Activated CD4-positive, CD25-positive, alpha-beta regulatory T cell treated with anti-CD3 and anti-CD28 coated beads, Interleukin-2, amount 50 U/mL, for 72 hours (primary cell): ENCODE results near the gene CEP63.
"Not testable (repeated sequence)": the region's sequence is repeated elsewhere in the genome, so short reads cannot be mapped to it uniquely, and the experiment has no call there.

Experiments
- DNase-seq: peaks from one replicate; pipeline ENCODE4 v3.0.0; 2021

Gene CEP63

DNA sequence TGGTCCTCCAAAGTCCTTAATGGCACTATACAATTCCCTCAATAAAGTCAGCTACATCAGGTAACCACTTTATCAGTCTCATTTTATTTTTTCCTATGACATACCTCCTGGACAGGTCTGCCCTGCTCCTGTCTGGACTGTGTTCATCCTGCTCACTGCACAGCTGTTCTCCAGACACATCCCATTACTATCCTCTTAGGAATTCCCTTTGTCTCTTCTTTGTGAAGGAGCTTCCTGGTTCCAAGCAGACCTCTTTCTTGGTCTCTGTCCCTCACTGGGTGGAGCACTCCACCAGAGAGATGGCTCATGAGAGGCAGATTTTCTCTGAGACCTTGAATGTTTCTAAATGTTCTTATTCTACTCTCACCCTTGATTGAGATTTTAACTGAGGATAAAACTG lies 104.9 kb downstream of the CEP63 start:
- no peak for DNase-seq

DNA sequence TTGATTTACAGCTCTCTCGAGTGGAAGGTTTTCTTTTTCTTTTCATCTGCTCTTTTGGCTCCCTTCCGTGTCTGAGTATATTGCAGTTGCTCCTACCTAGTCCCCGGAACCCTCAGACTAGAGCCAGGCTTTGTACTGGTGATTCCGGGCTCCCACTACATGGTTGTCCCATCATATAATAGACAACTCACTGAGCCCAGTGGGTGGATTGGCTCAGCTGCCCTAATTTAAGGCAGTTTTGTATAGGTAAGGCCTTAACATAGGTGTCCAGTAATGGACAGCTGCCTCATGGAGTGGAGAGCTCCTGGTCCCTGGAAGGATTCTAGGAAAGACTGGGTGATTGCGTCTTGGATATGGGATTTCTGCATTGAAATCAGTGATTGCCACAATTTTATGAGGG lies 106.9 kb downstream of the CEP63 start:
- no peak for DNase-seq

DNA sequence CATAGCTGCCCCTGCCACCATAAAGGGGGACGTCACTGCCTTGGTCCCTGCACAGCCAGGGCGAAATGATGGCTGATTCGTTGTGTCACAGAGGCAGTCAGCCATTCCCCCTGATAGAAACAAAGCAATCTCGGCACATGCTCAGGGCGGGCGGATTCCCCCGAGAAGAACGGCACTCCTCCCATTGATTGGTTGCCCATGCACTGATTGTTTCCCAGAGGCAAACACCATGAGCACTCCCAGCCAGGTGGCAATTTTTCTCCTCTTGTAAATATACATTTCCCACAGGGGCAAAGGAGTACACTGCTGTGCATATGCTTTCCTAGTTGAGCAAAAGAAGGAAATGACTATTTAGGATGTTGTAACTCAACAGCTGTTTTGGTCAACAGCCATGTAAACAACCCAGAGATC lies 108.5 kb downstream of the CEP63 start:
- no peak for DNase-seq

DNA sequence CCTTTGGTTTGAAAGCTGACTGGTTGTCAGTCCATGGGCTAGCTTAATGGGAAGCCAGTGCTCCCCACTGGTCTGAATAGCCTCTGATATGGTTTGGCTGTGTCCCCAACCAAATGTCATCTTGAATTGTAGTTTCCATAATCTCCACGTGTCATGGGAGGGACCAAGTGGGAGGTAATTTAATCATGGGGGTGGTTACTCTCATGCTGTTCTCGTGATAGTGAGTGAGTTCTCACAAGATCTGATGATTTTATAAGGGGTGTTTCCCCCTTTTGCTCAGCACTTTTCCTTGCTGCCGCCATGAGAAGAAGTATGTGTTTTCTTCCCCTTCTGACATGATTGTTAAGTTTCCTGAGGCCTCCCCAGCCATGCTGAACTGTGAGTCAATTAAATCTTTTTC lies 109.1 kb downstream of the CEP63 start:
- not testable (repeated sequence) for DNase-seq

DNA sequence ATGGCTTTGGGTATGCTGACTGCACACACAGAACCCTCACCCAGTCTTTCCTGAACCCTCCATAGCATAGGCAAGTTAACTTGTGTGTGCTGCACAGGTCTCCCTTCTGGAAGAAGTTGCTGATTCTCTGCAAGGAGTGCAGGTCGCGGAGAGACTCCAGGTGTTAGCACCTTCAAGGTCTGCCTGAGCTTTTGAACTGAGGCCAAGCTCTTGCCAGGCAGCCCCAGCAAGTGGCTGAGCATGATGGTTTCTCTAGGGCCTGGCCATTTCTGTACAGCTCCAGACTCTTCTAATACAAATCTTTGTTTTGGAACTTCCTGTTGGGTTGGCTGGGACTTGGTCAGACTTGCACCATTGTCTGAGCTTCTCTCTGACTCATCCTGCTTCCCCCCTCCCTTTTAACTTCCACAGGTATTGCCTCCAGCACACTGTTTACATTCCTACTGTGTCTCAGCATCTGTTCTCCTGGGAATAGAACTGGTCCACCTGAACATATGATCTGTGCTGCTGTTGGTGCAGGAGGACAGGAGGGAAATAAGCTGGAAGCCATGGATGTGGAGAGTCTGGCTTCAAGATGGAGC lies 111.6 kb downstream of the CEP63 start:
- no peak for DNase-seq

DNA sequence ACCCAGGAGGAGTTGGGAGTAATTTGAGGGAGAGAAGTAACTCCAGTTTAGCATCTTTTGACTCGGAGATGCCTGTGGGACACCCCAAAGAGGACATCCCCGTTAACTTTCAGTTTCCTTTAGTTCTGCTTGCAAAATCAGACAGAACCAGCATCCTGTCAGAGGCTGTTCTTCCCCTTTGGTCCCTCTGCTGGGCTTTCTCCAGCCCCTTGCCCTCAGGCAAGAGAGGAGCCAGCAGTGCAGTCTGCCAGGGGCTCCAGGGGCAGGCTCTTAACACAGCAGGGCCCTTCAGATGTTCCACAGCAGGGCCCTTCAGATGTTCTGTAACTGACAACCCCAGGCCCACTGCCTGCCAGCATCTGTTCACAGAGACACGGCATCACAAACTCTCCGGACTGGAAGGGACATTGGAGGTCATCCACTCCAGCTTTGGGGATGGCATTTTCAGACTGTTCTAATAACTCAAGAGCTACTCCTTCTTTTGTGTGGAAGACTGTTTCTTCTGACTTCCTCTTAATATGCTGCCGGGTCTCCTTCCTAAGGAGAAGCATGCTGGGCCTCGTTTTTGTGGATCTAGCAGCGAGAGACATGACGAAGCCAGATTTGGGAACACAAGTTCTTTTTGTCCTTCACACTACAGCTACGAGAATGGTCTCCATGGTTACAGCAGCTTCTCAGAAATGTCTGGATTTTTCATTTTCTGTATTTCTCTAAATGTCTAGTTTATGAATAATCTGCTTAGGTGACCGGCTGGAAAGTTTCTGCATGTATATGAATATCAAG lies 113.1 kb downstream of the CEP63 start:
- no peak for DNase-seq

DNA sequence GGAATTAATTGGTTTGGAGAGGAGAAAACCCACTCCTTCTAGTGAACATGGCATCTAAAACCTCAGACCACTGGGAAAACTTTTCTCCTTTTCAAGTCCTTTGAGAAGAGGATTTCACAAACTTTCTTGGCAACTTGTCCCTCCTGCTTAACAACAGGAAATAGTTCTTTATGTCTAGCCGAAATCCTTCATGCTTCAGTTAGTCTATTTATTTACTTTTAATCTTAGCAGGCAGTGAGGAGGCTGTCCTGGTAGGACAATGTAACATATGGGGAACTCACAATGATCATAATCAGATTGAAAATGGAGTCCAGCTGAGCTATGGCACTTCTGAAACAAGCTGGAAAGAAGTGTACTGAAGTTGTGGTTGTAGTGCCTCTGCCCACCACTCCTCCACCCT lies 114.3 kb downstream of the CEP63 start:
- no peak for DNase-seq

DNA sequence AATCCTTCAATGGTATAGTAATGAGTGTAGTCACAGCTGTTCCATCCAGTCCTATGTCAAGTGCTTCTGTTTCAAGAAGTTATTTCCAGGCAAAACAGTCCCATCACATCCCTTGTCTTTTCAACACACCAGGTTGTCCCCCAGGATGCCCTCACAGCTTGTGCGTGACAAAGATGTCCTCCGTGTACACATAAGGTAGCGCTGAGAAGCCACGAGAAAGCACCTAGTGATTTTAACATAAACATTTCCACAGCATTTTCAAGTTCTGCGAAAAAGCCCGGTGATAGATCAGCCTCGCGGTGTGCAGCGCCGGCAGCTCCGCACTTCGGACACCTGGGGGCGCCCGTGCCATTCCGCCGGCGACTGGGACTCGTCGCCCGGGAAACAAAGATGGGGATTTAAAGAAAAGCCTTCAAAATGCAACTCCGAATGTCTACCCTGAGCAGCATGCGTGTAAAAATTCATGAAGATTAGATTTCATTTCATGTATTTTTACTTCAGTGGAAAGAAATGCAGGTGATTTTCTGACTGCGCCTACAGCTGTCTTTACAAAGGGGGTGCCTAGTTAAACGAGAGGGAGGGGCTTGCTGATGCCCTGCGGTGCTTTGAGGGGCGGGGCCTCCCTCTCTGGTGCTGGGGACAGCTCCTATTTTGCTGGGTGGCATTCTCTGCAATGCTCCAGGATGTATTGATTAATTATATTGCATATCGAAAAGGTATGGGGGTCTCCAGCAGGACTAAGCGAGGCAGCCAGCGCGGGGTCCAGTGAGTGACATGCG lies 115.0 kb downstream of the CEP63 start:
- peak; percentile 70 for DNase-seq

DNA sequence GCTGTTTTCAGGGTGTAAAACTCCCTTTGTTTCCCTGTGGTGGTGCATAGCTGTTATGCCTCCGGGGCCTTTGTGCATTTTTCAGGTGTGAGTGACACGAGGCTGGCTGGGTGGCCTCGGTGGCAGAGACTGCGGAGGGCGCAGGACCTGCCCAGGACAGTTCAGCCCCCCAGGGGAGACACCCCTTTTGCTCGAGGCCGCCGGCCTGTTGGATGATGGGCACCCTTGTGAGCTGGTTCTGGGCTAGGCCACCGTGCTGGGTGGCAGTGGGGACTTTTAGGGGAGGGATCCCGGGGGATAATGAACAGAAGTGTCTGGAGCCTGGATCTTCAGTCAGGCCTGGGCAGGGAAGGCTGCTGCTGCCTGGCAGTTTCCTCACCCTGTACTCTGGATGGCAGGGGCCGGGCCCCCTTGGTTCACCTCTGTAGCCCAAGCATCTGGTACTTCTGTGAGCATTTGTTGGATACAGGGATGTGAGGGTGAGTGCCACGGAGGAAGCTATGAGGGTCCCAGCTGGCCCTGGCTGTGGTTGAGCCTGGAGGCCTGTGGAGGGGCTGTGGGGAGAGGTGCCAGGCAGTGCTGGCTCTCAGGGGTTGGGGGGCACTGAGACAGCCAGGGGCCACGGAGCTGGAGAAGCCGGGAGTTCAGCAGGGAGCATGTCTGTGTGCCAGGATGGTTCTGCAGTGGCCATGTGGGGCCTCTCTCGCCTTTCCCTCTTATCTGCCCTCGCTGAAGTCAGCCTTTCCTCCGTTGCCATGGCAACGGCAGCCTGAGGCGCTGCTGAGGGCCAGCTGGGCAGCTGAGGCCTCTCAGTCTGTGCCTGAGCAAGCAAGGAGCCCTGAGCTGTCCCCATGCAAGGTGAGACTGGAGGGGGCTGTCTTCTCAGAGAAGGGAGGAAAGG lies 115.9 kb downstream of the CEP63 start:
- no peak for DNase-seq

DNA sequence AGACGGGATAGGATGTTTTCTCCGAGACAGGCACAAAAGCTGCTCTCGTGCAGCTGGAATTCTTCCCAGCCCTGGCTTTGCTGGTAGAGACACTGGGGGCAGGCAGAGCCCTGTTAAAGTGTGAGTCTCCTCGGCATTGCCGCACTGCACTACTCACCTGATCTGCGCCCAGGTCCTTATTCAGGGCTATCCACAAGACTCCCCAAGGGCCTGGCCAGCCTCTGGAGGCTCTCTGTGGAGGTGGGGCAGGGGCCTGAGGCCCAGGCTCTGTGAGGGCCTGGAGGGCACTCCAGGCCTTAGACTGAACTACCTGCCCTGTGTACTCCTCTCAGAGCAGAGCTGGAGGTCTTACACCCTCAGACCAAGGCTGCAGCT lies 116.6 kb downstream of the CEP63 start:
- DNase-seq, result no peak

DNA sequence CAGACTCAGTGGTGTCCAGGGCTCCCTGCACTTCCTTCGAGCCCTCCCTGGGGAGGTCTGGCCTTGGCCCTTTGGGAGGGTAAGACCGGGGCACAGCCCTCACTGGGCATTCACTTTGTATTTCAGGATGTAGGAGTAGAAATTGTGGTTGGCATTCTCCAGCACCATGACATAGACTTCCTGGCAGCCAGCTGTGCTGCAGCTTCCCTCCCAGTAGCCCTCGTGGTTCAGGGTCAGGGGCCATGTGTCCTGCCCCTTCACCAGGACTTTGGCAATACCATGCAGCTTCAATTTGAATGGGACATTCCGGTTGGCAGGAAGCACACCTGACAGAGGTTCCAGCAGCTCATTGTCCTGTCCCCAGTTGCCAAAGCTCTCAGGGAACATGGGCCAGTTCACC lies 117.6 kb downstream of the CEP63 start:
- no peak for DNase-seq

DNA sequence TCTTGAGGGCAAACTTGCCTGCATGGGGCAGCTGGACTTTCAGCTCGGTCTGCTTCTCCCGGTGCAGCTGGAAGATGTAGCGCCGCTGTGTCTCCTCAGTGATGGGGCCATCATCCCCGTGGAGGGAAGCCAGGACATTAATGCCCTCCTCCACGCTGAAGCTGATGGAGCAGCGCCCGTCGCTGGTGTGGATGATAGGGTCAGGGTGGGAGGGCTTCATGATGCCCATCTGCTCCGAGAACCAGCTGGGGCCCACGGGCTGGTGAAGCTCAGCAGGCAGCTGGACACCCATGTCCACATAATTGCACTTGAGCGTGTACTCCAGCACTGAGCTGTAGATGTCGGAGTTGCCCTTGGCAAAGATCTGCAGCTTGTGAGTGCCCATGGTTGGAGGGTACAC lies 118.1 kb downstream of the CEP63 start:
- no peak for DNase-seq

DNA sequence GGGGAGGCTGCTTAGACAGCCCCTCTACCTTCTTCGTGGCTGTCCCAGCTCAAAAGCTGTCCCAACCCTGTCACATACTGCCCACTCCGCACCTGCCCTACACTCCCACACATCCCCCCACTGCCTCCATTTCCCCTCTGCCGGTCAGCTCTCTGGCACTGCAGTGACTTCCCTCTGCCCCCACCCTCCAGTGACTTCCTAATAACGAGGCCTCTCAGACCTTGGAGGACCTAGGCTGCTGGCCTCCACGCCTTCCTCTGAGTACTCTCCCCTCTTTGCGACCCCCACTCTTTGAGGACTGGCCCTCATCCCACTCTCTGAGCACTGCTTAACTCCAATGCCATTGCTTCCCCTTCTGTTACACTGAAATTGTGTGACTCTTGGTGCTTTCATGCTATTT lies 119.7 kb downstream of the CEP63 start:
- no peak for DNase-seq

DNA sequence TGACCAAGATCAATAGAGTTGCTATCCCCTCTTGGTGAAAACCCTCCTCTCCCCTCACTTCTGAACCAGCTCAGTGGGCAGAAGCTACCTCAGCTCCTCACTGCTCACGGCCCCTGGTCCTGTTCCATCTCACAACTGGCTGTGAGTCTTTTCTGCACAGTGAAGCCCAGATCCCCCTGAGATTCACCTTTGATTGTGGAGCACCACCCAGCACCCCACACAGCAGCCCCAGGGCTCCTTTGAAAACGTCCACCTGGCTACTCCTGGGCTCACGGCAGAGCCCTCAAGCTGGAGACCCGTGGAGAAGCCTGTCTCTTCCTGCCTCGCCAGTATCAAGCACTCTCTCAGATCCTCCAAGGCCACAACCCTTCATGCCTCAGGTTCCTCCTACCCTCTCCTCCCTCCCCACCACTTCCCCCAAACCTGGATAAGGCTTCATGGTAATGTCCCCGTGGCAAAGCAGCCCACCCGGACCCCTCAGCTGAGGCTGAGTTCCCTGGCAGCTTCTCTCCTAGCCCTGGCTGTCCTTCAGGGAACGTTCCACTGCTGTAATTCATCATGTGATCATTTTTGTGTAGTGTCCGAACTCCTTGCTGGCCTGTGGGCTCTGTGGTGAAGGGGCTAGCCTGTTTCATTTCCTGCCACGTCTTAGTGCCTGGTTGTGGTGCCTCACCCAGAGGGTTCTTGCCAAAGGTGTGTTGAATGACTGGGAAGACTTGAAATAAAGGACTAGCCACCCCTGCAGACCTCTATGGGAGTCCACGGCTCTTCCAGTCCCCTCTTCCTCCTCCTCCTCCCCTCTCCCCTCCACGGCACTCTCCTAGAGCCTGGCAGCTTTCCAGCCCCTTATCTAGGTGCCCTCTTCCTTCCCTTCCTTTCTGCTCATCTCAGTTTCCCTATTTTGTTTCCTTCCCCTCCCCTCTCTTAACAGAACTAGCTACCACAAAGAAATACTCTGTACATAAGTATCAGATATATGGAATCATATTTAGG lies 120.5 kb downstream of the CEP63 start:
- DNase-seq, result no peak

DNA sequence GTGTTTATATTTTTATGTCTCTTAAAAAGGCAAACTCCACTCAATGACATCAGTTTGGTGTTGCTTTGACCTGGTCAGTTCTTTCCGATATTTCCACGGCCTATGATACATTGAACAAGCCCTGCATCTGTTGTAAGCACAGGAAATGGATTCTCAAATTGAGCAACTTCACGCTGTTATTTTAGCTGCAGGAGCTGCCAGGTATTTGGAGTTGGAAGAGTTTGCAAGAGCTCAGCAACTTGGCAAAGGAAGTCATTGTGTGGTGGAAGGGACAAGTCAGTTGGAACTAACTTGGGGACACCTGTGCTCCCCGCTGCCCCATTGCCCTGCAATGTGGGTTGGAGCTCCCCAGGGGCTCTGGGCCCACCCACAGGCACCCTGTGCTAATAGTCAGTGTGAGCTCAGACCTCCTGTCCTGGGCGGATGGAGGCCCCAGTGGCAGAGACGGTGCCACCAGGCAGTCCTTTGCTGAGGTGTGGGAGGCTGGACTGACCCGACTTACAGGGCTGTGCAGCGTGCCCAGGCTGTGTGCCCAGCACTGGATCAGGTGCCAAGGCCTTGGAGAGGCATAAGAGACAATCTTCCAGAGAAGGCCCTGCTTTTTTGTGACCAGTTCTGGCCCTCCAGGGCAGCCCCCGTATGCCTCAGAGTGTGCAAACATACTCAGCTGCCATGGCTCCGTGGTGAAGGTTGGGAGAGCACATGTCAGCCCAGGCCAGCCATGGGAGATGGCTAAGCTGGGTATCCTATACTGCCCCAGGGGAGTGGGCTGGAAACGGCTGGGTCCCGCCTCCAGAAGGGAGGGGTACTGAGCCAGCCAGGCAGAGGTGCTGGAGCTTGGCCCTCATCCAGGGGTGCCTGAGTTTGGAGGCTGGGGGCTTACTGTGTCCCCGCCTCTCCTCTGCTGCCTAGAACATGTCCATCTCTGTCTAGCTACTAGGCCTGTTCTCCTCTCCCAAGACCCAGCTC lies 121.5 kb downstream of the CEP63 start:
- no peak for DNase-seq

DNA sequence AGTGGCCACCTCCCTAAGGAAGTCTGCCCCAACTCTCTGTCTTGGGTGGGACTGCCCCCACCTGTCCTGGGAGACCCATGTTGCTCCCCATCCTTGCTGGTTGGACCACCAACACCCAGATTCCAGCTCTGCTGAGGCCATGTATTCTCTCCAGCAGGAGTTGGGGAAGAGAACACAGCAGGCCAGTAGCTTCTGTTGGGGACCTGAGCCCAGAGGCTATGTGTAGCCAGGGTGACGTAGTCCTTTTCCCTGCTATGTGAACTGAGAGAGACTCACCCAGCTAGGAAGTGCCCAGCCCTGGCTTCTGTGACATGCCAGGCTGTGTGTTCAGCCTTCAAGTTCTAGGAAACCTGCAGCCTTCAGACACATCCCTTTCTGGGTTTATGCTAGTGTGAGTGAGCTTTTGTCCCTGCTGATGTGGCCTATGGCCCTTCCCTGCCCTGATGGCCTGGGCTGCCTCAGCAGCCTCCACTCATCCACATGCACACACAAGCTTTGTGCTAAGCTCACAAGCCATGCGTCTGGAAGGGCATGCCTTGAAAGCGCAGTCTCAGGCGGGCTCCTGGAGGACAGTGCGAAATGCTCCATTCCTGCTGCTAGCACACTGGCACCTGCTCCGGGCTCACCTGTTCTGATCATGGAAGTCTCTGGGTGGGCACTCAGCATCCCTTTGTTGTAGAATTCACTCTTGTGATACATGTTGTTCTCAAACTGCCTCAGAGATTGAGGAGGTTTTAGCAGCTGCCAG lies 122.3 kb downstream of the CEP63 start:
- no peak for DNase-seq

DNA sequence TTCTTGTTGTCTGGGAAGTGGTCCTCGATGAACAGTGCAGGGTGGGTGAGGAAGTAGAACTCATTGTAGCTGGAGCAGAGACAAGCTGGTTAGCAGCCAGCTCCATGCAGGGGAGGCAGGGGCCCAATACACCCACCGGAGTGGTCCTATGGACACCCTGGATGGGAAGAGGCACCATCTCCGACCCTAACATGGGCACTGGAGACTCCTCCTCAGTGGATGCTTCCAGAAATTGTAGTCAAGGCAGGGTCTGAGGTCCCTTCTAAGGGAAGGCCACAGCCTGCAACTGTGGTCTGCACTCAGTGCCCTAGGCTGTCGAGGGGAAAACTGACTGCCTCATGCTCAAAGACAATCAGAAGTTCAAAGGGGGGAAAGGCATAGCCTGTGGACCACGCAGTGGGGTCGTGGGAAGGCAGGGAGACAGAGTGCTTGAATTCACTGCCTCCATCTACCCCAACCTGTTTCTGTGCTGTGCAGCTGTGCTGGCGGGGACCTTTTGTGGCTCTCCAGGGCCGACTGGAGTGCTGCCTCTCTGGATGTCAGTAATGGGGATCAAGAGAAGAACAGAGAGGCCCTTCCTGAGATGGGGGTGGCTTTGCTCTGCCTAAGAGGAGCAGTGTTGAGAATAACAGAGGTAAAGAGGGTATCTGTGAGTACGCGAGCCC lies 123.0 kb downstream of the CEP63 start:
- no peak for DNase-seq

DNA sequence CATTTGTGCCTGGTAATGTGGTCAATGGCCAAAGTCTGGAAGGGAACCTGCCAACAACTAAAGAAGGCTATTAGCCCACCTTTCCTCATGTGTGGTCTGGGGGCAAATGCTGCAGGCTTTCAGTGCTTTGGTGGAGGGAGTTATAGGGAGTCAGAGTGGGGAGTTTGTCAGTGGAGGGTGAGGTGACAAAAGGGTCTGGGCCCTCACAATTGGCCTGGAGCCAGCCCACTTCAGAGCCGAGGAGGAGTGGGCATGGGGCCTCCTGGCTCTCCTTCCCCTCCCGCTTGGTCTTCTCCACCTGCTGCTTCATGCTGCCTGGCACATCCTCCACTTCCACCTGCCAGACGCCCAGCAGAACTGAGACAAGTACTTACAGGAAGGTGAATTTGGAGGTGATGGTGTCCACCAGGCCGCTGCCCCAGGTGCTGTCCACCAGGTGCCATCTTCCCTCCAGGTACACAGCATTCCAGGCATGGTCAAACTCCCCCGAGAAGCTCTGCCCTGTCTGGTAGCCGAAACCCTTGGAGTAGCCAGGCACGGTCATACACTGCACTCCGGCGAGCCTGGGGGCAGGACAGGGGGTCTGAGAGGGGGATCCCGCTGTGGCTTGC lies 124.1 kb downstream of the CEP63 start:
- DNase-seq, result no peak
